A549 (cell line): Measurements from ENCODE around the gene PLLP. TPM values are rescaled to one million over a fixed set of nuclear protein-coding genes. Genes with fewer than 3 reads are reported as not detected.
A peak's percentile ranks its signal among the peaks of the same experiment; 100 is the strongest.

Experiments
- ATAC-seq, 2 experiments: fragments of 200-7000 bp in 1 of 2; fragments of >200 bp in 1 of 2; cut with Nextera tagmentation in 1 of 2; cut with Tn5 transposase in 1 of 2; 3 replicates each; pipeline versions ENCODE4 v1.8.0 to v1.9.1; 2018 to 2020; ENCODE audit warnings: mild to moderate bottlenecking in 1 of 2, moderate library complexity in 1 of 2
- CTCF ChIA-PET: fragments of 300-600 bp; sonication (Branson Sonifier 250); formaldehyde crosslinking; extraction: SDS; loops from one replicate; lab custom pipeline; 2021; ENCODE audit warnings: antibody characterized with exemption, inconsistent platforms; lab: Yijun Ruan, JAX
- POLR2A ChIA-PET: fragments of 350-600 bp; formaldehyde crosslinking; extraction: SDS; loops from one replicate; lab custom pipeline; 2021; ENCODE audit warnings: antibody characterized with exemption, inconsistent platforms; lab: Yijun Ruan, JAX
- DNase-seq, 2 experiments: peaks; one replicate each; pipeline versions ENCODE4 v3.0.0 to v3.0.0-alpha.2; 2011 to 2016; ENCODE audit warnings: low read depth in 1 of 2, low spot score in 1 of 2
- FAIRE-seq: peaks from 2 replicates; lab custom pipeline; 2011; peaks lifted over from hg19 to GRCh38; lab: Jason Lieb, UNC
- H3K27ac ChIP-seq, 2 experiments: fragments of >200 bp; sonication (Bioruptor Twin); formaldehyde crosslinking; 3 replicates each; pipeline ENCODE4 v1.5.1; 2016 to 2017
- H3K4me1 ChIP-seq: fragments of >200 bp; sonication (Bioruptor Twin); formaldehyde crosslinking; 3 replicates; pipeline ENCODE4 v1.6.1; 2016
- H3K4me2 ChIP-seq: fragments of >200 bp; sonication (Bioruptor Twin); formaldehyde crosslinking; 3 replicates; pipeline ENCODE4 v1.6.1; 2016
- H3K4me3 ChIP-seq: fragments of >200 bp; sonication (Bioruptor Twin); formaldehyde crosslinking; 3 replicates; pipeline ENCODE4 v1.5.1; 2016
- H3K9me3 ChIP-seq: fragments of >200 bp; sonication (Bioruptor Twin); formaldehyde crosslinking; 3 replicates; pipeline ENCODE4 v1.6.1; 2016
- CBX2 ChIP-seq: fragments of 200-600 bp; sonication (generic); IDR thresholded peaks from 2 replicates; pipeline ENCODE4 v1.6.1; 2016; ENCODE audit warnings: low read depth, mild to moderate bottlenecking, borderline replicate concordance
- CHD4 ChIP-seq: fragments of 200-600 bp; sonication (generic); IDR thresholded peaks from 2 replicates; pipeline ENCODE4 v1.6.1; 2016; ENCODE audit warnings: antibody characterized with exemption, mild to moderate bottlenecking, borderline replicate concordance
- EHF ChIP-seq: fragments of 250-450 bp; sonication (Bioruptor Pico); IDR thresholded peaks from 2 replicates; pipeline ENCODE4 v1.5.0; 2020; ENCODE audit warnings: mild to moderate bottlenecking
- EP300 ChIP-seq, 2 experiments: fragments of >200 bp; sonication (Bioruptor Twin); formaldehyde crosslinking; IDR thresholded peaks; 2 replicates in 1 of 2; 3 replicates in 1 of 2; pipeline ENCODE4 v1.6.1; 2016 to 2017
- GATA3 ChIP-seq: IDR thresholded peaks from 2 replicates; pipeline ENCODE4 v1.6.1; 2012; ENCODE audit warnings: borderline replicate concordance
- HOXA7 ChIP-seq: fragments of 250-450 bp; sonication (Bioruptor Pico); IDR thresholded peaks from 2 replicates; pipeline ENCODE4 v1.5.0; 2020; ENCODE audit warnings: mild to moderate bottlenecking, moderate library complexity
- HOXB5 ChIP-seq: fragments of 250-450 bp; sonication (Bioruptor Pico); IDR thresholded peaks from 2 replicates; pipeline ENCODE4 v1.5.0; 2020; ENCODE audit warnings: mild to moderate bottlenecking, moderate library complexity
- JUNB ChIP-seq: fragments of >200 bp; sonication (Bioruptor Twin); formaldehyde crosslinking; IDR thresholded peaks from 2 replicates; pipeline ENCODE4 v1.6.1; 2016
- KDM1A ChIP-seq: fragments of 200-600 bp; sonication (generic); IDR thresholded peaks from 2 replicates; pipeline ENCODE4 v1.6.1; 2016; ENCODE audit warnings: low read depth, mild to moderate bottlenecking
- MAFK ChIP-seq: fragments of 450-650 bp; IDR thresholded peaks from 2 replicates; pipeline ENCODE4 v1.6.1; 2014; ENCODE audit not compliant: partially characterized antibody
- NPAS2 ChIP-seq: fragments of 250-450 bp; sonication (Bioruptor Pico); IDR thresholded peaks from 2 replicates; pipeline ENCODE4 v1.8.0; 2022; ENCODE audit warnings: mild to moderate bottlenecking, moderate library complexity, borderline replicate concordance
- NR3C1 ChIP-seq: fragments of >200 bp; sonication (Bioruptor Twin); formaldehyde crosslinking; IDR thresholded peaks from 3 replicates; pipeline ENCODE4 v1.6.1; 2017
- PHF8 ChIP-seq: fragments of 200-600 bp; sonication (generic); IDR thresholded peaks from 2 replicates; pipeline ENCODE4 v1.6.1; 2016; ENCODE audit warnings: low read depth, mild to moderate bottlenecking, antibody characterized with exemption, moderate library complexity, borderline replicate concordance
- POLR2AphosphoS2 ChIP-seq: conservative IDR thresholded peaks from 2 replicates; pipeline ENCODE4 v1.6.1; 2012; ENCODE audit warnings: low read length, improper control_type of control experiment, inconsistent platforms
- RARB ChIP-seq: fragments of 250-450 bp; sonication (Bioruptor Pico); IDR thresholded peaks from 2 replicates; pipeline ENCODE4 v1.8.0; 2021; ENCODE audit warnings: mild to moderate bottlenecking, moderate library complexity
- RCOR1 ChIP-seq: fragments of 150-350 bp; IDR thresholded peaks from 2 replicates; pipeline ENCODE4 v1.6.1; 2014; ENCODE audit warnings: antibody characterized with exemption, low read length, low read depth
- SMC3 ChIP-seq: fragments of >200 bp; sonication (Bioruptor Twin); formaldehyde crosslinking; IDR thresholded peaks from 3 replicates; pipeline ENCODE4 v1.6.1; 2018; ENCODE audit warnings: inconsistent platforms
- ZNF302 ChIP-seq: fragments of 250-450 bp; sonication (Bioruptor Pico); IDR thresholded peaks from 2 replicates; pipeline ENCODE4 v1.9.0; 2021; ENCODE audit warnings: inconsistent platforms, mild to moderate bottlenecking, moderate library complexity
- ZSCAN20 ChIP-seq: fragments of 250-450 bp; sonication (Bioruptor Pico); IDR thresholded peaks from 2 replicates; pipeline ENCODE4 v1.8.0; 2022; ENCODE audit warnings: mild to moderate bottlenecking, moderate library complexity
- WGBS: methylation state at CpG from one replicate; pipeline ENCODE4 v1.1.6; 2017; ENCODE audit errors: missing lambda C conversion rate; 5-methylcytosine and 5-hydroxymethylcytosine counted together
- polyA plus RNA-seq, 4 experiments: library from polyadenylated mRNA; depleted of rRNA in 3 of 4; stranded (reverse); fragments of >200 nt; fragmentation: RNase III in 1 of 4; extraction: RNeasy Plus Mini Kit Qiagen cat#74134 plus additional on column Dnase treatment in 1 of 4; gene quantifications; 2 replicates in 3 of 4; 3 replicates in 1 of 4; pipeline ENCODE4 v1.2.3, GENCODE V29; 2011 to 2017
- TF ChIP-seq, protein P1 (sequence below): fragments of 200-600 bp; sonication (generic); IDR thresholded peaks from 2 replicates; pipeline ENCODE4 v1.6.1; 2016; ENCODE audit warnings: antibody characterized with exemption, mild to moderate bottlenecking, moderate library complexity
- TF ChIP-seq, protein P2 (sequence below): fragments of 250-450 bp; sonication (Bioruptor Pico); IDR thresholded peaks from 2 replicates; pipeline ENCODE4 v1.5.0; 2020; ENCODE audit warnings: low read depth, mild to moderate bottlenecking, moderate library complexity
- TF ChIP-seq, protein P3 (sequence below): fragments of 450-650 bp; IDR thresholded peaks from 2 replicates; pipeline ENCODE4 v1.6.1; 2014; ENCODE audit warnings: antibody characterized with exemption
- TF ChIP-seq, protein P4 (sequence below): IDR thresholded peaks from 2 replicates; pipeline ENCODE4 v1.6.1; 2012

Gene PLLP
- polyA plus RNA-seq, 2 of the 4 experiments (the other 2 are of a cell fraction) = 1.8 to 3.3 TPM

DNA sequence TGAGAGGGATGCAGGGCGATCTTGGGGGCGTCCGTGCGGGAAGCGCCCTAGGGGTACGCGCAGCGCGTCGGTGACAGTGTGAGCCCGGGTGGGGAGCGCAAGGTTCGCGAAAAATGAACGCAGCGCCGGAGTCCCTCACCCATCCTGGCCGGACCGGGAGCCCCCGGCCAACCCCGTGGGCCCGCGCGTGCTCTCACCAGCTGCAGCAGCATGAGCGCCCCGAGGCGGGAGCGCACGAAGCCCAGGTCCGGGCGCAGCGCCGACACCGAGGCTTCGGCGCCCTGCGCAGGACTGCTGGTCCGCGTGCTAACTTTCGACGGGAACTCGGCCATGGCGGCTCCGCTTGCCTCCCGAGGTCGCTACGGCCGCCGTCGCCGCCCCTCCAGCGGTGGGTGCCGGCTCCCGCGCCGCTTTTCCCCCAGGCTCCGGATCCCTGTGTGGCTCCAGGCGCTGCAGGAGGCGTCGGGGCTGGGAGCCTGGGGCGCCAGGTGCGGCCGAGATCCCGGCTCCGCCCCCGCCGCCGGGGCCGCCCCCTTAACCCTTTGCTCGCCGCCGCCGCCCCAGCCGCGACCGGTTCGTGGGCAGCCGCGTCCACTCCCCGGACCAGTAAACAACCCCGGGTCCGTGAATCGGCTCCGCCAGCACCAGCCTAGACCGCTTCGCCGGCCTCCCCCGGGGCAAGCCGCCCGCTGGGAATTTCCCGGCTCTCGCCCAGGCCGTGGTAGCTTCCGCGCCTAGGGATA lies at the start of gene PLLP (continued):
- no peak for TF ChIP-seq JUNB
- TF ChIP-seq, protein P1, sequence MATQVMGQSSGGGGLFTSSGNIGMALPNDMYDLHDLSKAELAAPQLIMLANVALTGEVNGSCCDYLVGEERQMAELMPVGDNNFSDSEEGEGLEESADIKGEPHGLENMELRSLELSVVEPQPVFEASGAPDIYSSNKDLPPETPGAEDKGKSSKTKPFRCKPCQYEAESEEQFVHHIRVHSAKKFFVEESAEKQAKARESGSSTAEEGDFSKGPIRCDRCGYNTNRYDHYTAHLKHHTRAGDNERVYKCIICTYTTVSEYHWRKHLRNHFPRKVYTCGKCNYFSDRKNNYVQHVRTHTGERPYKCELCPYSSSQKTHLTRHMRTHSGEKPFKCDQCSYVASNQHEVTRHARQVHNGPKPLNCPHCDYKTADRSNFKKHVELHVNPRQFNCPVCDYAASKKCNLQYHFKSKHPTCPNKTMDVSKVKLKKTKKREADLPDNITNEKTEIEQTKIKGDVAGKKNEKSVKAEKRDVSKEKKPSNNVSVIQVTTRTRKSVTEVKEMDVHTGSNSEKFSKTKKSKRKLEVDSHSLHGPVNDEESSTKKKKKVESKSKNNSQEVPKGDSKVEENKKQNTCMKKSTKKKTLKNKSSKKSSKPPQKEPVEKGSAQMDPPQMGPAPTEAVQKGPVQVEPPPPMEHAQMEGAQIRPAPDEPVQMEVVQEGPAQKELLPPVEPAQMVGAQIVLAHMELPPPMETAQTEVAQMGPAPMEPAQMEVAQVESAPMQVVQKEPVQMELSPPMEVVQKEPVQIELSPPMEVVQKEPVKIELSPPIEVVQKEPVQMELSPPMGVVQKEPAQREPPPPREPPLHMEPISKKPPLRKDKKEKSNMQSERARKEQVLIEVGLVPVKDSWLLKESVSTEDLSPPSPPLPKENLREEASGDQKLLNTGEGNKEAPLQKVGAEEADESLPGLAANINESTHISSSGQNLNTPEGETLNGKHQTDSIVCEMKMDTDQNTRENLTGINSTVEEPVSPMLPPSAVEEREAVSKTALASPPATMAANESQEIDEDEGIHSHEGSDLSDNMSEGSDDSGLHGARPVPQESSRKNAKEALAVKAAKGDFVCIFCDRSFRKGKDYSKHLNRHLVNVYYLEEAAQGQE = no peak; the same call in 1 of the 2 replicates
- no peak for TF ChIP-seq MAFK
- 0 out of 2 replicates have a peak, but pooled peaks have one; percentile 25 for TF ChIP-seq ZNF302 (CRISPR knock-in tag)
- TF ChIP-seq, protein P2, sequence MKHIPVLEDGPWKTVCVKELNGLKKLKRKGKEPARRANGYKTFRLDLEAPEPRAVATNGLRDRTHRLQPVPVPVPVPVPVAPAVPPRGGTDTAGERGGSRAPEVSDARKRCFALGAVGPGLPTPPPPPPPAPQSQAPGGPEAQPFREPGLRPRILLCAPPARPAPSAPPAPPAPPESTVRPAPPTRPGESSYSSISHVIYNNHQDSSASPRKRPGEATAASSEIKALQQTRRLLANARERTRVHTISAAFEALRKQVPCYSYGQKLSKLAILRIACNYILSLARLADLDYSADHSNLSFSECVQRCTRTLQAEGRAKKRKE = peak; percentile 58; the same call in 1 of the 2 replicates
- TF ChIP-seq GATA3 = no peak
- no peak for TF ChIP-seq NR3C1
- TF ChIP-seq SMC3 = no peak; the same call in 2 of the 3 replicates
- no peak for TF ChIP-seq CBX2
- TF ChIP-seq, protein P3, sequence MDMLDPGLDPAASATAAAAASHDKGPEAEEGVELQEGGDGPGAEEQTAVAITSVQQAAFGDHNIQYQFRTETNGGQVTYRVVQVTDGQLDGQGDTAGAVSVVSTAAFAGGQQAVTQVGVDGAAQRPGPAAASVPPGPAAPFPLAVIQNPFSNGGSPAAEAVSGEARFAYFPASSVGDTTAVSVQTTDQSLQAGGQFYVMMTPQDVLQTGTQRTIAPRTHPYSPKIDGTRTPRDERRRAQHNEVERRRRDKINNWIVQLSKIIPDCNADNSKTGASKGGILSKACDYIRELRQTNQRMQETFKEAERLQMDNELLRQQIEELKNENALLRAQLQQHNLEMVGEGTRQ = no peak
- no peak; the same call in 1 of the 2 replicates for TF ChIP-seq PHF8
- TF ChIP-seq NPAS2 (CRISPR knock-in tag) = no peak
- TF ChIP-seq, protein P4, sequence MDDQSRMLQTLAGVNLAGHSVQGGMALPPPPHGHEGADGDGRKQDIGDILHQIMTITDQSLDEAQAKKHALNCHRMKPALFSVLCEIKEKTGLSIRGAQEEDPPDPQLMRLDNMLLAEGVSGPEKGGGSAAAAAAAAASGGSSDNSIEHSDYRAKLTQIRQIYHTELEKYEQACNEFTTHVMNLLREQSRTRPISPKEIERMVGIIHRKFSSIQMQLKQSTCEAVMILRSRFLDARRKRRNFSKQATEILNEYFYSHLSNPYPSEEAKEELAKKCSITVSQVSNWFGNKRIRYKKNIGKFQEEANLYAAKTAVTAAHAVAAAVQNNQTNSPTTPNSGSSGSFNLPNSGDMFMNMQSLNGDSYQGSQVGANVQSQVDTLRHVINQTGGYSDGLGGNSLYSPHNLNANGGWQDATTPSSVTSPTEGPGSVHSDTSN = no peak
- TF ChIP-seq RARB (CRISPR knock-in tag) = no peak
- peak; percentile 69; the same call in 1 of the 2 replicates for TF ChIP-seq KDM1A
- TF ChIP-seq POLR2AphosphoS2 = no peak
- no peak for TF ChIP-seq ZSCAN20
- no peak for TF ChIP-seq EP300 (IDR thresholded peaks at IDR 0.05)
- no peak for TF ChIP-seq CHD4
- TF ChIP-seq RCOR1 = no peak
- peak; percentile 78; the same call in 1 of the 2 replicates for TF ChIP-seq HOXB5 (CRISPR knock-in tag)
- no peak for TF ChIP-seq HOXA7 (CRISPR knock-in tag)
- TF ChIP-seq, all 56 proteins: peak for 11

DNA sequence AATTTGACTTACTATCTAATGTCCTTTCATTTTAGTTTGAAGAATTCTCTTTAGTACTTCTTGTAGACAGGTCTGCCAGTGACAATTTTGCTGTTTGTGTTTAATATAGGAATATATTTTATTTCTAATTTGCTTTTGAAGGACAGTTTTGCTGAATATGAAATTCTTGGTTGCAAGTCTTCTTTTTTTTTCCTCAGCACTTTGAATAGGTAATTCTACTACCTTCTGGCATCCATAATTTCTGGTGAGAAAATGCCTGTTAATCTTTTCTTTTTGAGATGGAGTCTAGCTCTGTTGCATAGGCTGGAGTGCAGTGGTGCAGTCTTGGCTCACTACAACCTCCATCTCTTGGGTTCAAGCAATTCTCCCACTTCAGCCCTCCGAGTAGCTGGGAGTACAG lies 48.9 kb upstream of the PLLP start:
- Histone ChIP-seq H3K27ac (no peak overlapping the region), H3K4me3 (no peak overlapping the region), H3K4me2 (no peak overlapping the region)
- 75% methylated on average over 1 of the region's 1 CpG for WGBS
- TF ChIP-seq EP300 (IDR thresholded peaks at IDR 0.05) = no peak
- no peak for TF ChIP-seq EHF (CRISPR knock-in tag)
- TF ChIP-seq SMC3 = no peak
- TF ChIP-seq, all 56 proteins: peak for 0
- FAIRE-seq = no peak
- no peak for ATAC-seq
- DNase-seq = no peak
- CTCF ChIA-PET = interaction anchor here (2.2 to 3.1 kb wide), 2 partner anchors 10 to 85 kb away, joined by 6 to 18 read pairs; no protein-coding TSS in a partner anchor
- Histone ChIP-seq H3K9me3 (peaks cover 18% of the 10 kb centered on the region; the same call in 2 of the 3 replicates), H3K4me1 (no peaks in the 10 kb centered on the region)
- POLR2A ChIA-PET = no interaction called here
